ENCODE measurements around the gene ADAM30.

Gene ADAM30

DNA sequence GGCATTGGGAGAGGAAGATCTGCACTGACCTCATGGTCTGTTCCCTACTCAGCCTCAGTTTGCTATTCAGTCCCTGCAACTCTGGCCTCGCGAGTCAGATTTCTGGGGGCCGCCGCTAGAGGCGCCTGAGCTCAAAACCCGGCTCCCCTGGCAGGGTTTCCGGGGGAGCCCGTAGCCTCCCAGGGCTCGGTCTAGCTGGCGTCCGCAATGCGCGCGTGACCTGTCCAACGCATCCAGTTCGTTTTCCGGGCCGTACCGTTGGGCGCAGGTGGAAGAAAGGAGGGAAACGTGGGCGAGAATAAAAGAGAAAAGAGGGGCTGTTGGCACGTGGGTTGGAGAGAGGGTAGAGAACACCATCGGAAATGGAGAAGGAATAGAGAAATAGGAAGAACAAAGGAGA lies at the start of gene ADAM30:
TSS of gene ADAM30 (minus strand) at position 213 of the 400 bp plus-strand sequence. CDS start at position 34, 179 bp downstream.
- no peak for DNase-seq (ENCODE audit: low read depth in 2 of 2)

GRCh38 chr1:119943216-119943615 lies 46.9 kb upstream of the ADAM30 start:
- DNase-seq (ENCODE audit: low read depth in 2 of 2) = no peak

GRCh38 chr1:119941392-119941791 lies 45.1 kb upstream of the ADAM30 start:
- no peak for DNase-seq (ENCODE audit: low read depth in 2 of 2)

DNA sequence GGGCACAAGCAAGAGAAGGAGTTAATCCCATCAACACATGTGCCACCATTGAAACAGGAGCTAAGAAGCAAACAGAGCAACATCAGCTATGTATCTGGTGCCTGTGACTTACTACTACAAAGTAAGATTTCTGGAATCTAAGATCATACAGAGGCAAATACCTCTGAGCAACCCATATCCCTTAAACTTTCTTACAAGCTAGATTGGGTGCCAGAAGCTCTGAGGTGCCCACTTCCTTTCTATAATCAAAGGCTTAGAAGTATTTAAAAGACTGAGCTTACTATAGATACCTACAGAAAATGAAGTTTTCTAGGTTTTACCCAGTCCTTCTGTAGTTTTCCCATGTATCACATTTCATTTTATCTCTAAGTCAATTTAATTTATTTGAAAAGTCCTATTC lies 44.4 kb upstream of the ADAM30 start:
- no peak for DNase-seq (ENCODE audit: low read depth in 2 of 2)

DNA sequence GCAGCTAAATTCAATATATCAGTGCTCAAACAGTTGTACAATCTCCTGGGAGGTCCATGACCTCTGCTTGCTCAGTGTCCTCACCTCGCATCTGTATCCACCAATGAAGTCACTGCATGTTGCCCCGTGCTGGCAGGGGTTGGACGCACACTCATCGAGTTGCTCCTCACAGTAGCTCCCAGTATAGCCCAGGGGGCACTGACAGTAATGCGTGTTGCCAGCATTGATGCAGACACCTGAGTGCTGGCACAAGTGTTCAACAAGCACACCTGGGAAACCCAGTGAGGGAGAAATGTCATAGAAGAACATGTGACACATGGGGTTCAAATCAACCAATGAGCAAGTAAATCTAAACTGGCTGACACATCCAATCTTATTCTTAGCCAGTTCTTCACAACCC lies 40.9 kb upstream of the ADAM30 start:
- DNase-seq (ENCODE audit: low read depth in 2 of 2) = no peak

GRCh38 chr1:119935915-119936314 lies 39.6 kb upstream of the ADAM30 start:
- DNase-seq (ENCODE audit: low read depth in 2 of 2) = no peak

GRCh38 chr1:119935373-119935772 lies 39.1 kb upstream of the ADAM30 start:
- no peak for DNase-seq (ENCODE audit: low read depth in 2 of 2)

GRCh38 chr1:119933397-119933796 lies 37.1 kb upstream of the ADAM30 start:
- no peak for DNase-seq (ENCODE audit: low read depth in 2 of 2)

DNA sequence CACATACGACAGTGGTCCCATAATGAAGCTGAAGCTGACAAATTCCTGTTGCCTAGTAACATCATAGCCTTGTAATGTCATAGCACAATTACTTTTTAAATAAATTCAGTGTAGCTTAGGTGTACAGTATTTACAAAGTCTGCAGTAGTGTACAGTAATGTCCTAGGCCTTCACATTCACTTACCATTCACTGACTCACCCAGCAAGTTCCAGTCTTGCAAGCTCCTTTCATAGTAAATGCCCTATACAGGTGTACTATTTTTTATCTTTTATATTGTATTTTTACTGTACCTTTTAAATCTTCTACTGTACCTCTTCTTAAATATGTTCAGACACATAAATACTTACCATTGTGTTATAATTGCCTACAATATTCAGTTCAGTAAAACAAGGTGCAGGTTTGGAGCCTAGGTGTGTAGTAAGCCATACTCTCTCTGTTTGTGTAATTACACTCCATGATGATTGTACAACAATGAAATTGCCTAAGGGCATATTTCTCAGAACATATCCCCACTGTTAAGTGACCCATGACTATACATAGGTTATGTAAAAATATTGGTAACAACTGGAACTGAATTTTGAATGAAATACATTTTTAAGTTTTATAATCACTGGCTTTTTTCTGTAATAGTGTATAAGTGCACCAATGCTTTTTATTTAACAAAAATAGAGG lies 33.5 kb upstream of the ADAM30 start:
- no peak for DNase-seq (ENCODE audit: low read depth in 2 of 2)

- no peak for DNase-seq (ENCODE audit: low read depth in 2 of 2)
Observed at GRCh38 chr1:119926553-119926952, 30.2 kb upstream of the ADAM30 start.

GRCh38 chr1:119924948-119925898 lies 28.9 kb upstream of the ADAM30 start:
- no peak for DNase-seq (ENCODE audit: low read depth in 2 of 2)

DNA sequence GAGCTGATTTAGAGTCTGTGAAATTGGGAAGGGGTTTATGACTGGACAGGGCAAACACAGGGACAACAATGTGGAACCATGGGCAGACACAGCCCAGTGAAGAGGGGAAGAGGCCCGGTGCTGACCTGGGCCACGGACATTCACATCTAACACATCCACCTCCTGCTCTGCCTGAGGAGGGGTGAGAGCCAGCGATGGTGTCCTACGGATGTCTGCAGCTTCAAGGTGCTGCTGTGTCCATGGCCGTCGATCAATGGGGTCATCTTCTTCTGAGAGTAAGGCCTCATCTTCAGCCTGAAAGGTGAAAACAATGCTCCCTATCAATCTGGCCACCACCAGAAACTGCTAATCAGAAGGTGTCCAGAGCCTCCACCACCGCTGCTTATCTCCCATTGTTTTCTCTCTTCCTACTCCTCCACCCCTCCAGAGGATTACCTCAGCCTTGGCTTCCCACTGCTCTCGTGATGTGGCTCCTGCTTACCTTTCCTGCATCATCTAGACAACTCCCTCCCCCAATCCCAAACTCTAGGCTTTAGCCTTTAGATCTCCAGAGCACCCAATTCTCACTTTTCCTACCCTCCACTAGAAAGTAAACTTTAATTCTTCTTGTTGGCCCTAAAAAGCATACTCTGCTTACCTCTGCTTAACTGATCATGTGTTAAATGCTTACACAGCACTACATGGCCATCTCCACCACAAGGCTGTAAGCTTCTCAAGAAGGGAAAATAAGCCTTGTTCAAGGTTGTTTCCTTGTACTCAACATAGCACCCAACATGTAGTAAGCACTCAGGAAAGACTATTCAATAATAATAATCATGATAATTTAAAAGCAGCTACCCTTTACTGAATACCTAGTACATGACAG lies 24.0 kb upstream of the ADAM30 start:
- DNase-seq (ENCODE audit: low read depth in 2 of 2) = no peak

GRCh38 chr1:119919241-119919640 lies 22.9 kb upstream of the ADAM30 start:
- DNase-seq (ENCODE audit: low read depth in 2 of 2) = no peak

GRCh38 chr1:119918301-119918700 lies 22.0 kb upstream of the ADAM30 start:
- no peak for DNase-seq (ENCODE audit: low read depth in 2 of 2)

DNA sequence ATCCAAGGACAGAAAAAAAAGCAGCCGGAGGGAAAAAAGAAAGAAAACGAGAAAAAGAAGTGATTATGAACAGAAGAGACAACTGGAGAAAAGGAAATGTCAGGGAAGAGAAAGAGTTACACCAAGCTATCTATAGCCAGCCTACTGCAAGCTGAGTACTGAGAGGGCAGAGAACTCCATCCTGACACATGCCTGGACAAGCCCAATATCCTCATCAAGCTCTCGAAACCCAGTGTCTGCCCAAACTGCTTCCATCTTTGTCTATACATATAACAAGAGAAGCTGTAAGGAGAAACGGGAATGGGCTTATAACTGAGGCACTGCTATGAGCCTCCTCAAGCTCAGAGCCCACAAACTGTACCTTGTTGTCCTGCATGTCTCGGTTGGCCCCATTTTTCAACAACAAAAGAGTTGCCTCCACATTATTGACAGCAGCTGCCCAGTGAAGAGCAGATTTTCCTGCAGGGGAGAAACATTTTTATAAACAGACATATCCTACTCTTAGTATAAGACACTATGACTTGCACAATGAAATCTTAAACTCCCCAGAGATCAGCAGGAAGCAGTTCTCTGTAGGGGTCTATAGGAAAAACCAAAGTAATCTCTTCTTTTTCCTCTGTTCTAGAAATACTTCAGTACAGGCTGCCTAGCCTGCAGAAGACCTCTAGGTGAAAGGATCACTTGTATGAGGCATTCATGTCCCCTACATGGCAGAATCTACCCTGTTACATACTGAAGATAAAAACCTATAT lies 21.2 kb upstream of the ADAM30 start:
- DNase-seq (ENCODE audit: low read depth in 2 of 2) = no peak

DNA sequence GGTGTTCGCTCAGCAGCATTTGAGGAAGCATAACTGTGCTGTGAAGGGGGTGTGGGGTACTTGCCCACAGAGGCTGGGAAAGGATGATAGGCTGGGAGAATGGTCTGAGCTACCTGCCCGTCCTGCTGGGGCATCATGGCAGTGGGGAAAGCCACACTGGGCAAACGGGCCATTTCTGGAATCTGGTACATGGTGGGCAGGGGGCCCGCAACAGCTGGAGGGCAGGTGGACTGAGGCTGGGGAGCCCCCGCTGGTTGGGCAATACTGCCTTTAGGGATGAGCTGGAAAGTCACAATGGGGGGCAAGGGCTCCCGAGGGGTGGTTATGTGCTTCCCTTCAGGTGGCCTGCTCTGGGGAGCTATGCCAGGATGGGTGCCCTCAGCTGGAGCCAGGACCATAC lies 19.2 kb upstream of the ADAM30 start:
- DNase-seq (ENCODE audit: low read depth in 2 of 2) = no peak

DNA sequence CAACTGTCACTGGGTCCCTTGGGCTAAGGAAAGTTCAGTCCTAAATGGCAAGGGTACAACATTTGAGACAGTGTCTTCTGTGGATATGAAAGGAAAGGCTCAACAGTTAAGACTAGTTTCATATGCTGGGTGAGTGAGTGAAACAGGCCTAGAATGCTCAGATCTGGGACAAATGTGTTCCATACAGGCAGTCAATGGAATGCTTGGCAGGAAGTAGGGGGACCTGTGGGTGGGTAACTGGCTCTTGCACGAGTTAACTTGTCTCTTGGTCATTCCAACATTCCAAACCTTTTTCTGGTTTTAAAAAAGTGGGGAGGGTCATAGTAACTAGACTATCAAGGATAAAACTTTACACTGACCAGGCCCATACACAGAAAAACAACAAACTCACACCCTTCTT lies 17.8 kb upstream of the ADAM30 start:
- DNase-seq (ENCODE audit: low read depth in 2 of 2) = no peak

- DNase-seq (ENCODE audit: low read depth in 2 of 2) = no peak
Observed at GRCh38 chr1:119912963-119913362, 16.6 kb upstream of the ADAM30 start.

- DNase-seq (ENCODE audit: low read depth in 2 of 2) = no peak
Observed at GRCh38 chr1:119911775-119912174, 15.5 kb upstream of the ADAM30 start.

DNA sequence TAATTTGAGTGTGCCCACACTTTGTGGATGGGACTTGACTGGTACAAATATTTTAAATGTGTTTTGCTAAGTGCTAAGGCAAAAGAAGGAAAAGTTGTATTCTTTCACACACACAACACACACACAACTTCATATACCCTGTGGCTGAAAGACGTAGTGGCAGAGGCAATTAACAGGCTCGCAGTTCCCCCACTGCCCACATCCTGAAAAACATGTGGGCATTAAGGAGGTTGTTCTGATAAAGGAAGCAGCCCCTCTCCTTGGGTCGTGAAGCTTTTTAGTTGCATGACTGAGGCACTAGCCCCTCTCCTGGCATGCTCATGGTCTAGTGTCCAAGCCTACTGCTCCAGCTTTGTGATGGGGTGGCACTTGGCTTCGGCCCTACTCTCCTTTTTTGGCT lies 14.3 kb upstream of the ADAM30 start:
- no peak for DNase-seq (ENCODE audit: low read depth in 2 of 2)

DNA sequence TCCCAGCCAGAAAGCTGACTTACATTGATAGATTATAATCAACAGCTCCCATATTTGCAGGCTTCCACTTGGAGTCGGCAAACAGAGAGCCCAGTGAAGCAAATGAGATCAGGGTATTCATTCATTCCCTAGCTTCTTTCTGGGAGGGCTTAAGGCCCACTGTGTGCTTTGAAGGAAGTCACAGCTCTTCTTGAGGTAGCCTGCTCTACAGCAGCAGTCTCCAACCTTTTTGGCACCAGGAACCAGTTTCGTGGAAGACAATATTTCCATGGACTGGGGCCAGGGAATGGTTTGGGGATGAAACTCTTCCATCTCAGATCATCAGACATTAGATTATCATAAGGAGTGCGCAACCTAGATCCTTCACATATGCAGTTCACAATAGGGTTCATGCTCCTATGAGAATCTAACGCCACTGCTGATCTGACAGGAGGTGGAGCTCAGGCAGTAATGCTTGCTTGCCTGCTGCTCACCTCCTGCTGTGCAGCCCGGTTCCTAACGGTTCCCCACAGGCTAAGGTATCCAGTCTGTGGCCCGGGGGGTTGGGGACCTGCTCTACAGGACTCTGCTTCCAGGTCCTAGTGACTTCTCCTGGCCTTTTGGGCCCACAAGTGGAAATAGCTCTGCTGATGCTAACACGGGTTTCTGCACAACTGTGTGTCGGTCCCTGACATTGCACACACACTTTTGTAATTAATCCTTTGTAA lies 13.7 kb upstream of the ADAM30 start:
- DNase-seq (ENCODE audit: low read depth in 2 of 2) = no peak

All from stimulated activated CD8-positive, alpha-beta memory T cell treated with anti-CD3 and anti-CD28 coated beads, Interleukin-15, amount 100 ng/mL, for 4 hours (primary cell).